ENCODE results near the gene GNG12.

The GNG12 gene

GRCh38 chr1:67812226-67812625, 21.0 kb downstream of the GNG12 start:
- peaks cover 21% of the 10 kb centered on the region for H3K9me3 Mint-ChIP-seq
- no peaks in the 10 kb centered on the region for H3K27me3 Mint-ChIP-seq (ENCODE audit: low read depth, poor library complexity)
- no peak overlapping the region for H3K27ac Mint-ChIP-seq
- peaks cover 47% of the 10 kb centered on the region for H3K36me3 Mint-ChIP-seq (ENCODE audit: low read depth)
- no peak for DNase-seq
- H3K4me3 Mint-ChIP-seq = no peak overlapping the region
- TF ChIP-seq CTCF (IDR thresholded peaks at IDR 0.05) = no peak
- H3K4me1 Mint-ChIP-seq = peaks cover 11% of the 10 kb centered on the region

GRCh38 chr1:67811781-67812180, 21.5 kb downstream of the GNG12 start:
- H3K27ac Mint-ChIP-seq = no peak overlapping the region
- no peak for DNase-seq
- peaks cover 11% of the 10 kb centered on the region for H3K4me1 Mint-ChIP-seq
- H3K4me3 Mint-ChIP-seq = no peak overlapping the region
- no peak for TF ChIP-seq CTCF (IDR thresholded peaks at IDR 0.05)
- peaks cover 25% of the 10 kb centered on the region for H3K9me3 Mint-ChIP-seq
- peaks cover 47% of the 10 kb centered on the region for H3K36me3 Mint-ChIP-seq (ENCODE audit: low read depth)
- no peaks in the 10 kb centered on the region for H3K27me3 Mint-ChIP-seq (ENCODE audit: low read depth, poor library complexity)

GRCh38 chr1:67809887-67810286, 23.4 kb downstream of the GNG12 start:
- Mint-ChIP-seq H3K9me3 (peaks cover 42% of the 10 kb centered on the region), H3K4me1 (no peaks in the 10 kb centered on the region), H3K27me3 (ENCODE audit: low read depth, poor library complexity) (no peaks in the 10 kb centered on the region), H3K36me3 (ENCODE audit: low read depth) (peaks cover 52% of the 10 kb centered on the region), H3K27ac (no peak overlapping the region), H3K4me3 (no peak overlapping the region)
- DNase-seq = no peak
- no peak for TF ChIP-seq CTCF (IDR thresholded peaks at IDR 0.05)

GRCh38 chr1:67807282-67807681, 26.0 kb downstream of the GNG12 start:
- peaks cover 24% of the 10 kb centered on the region for H3K4me1 Mint-ChIP-seq
- peaks cover 52% of the 10 kb centered on the region for H3K36me3 Mint-ChIP-seq (ENCODE audit: low read depth)
- no peak overlapping the region for H3K27ac Mint-ChIP-seq
- no peak for DNase-seq
- H3K9me3 Mint-ChIP-seq = peaks cover 42% of the 10 kb centered on the region
- TF ChIP-seq CTCF (IDR thresholded peaks at IDR 0.05) = no peak
- H3K4me3 Mint-ChIP-seq = no peak overlapping the region
- H3K27me3 Mint-ChIP-seq (ENCODE audit: low read depth, poor library complexity) = no peaks in the 10 kb centered on the region

GRCh38 chr1:67804710-67805109, 28.6 kb downstream of the GNG12 start:
- H3K36me3 Mint-ChIP-seq (ENCODE audit: low read depth) = peaks cover 50% of the 10 kb centered on the region
- H3K9me3 Mint-ChIP-seq = peaks cover 42% of the 10 kb centered on the region
- no peak for DNase-seq
- H3K4me3 Mint-ChIP-seq = no peak overlapping the region
- H3K27me3 Mint-ChIP-seq (ENCODE audit: low read depth, poor library complexity) = no peaks in the 10 kb centered on the region
- peaks cover 30% of the 10 kb centered on the region for H3K4me1 Mint-ChIP-seq
- no peak for TF ChIP-seq CTCF (IDR thresholded peaks at IDR 0.05)
- peak overlapping the region; percentile 26 for H3K27ac Mint-ChIP-seq

GRCh38 chr1:67803380-67804279, 29.6 kb downstream of the GNG12 start:
- TF ChIP-seq CTCF (IDR thresholded peaks at IDR 0.05) = no peak
- Mint-ChIP-seq H3K27me3 (ENCODE audit: low read depth, poor library complexity) (no peaks in the 10 kb centered on the region), H3K4me1 (peaks cover 30% of the 10 kb centered on the region), H3K27ac (peak overlapping the region; percentile 64), H3K9me3 (peaks cover 35% of the 10 kb centered on the region), H3K4me3 (no peak overlapping the region), H3K36me3 (ENCODE audit: low read depth) (peaks cover 41% of the 10 kb centered on the region)
- DNase-seq = no peak

Measured in nephron progenitor cell (in vitro differentiated cells).